SKM-1 treated with dmso at 0.1 percent for 144 hours (cell line): ENCODE measurements around the gene TMEM109.

Source experiments
- DNase-seq: peaks from one replicate; lab custom pipeline; 2025; ENCODE audit not compliant: unreplicated experiment; lab: John Stamatoyannopoulos, UW

Gene TMEM109

DNA sequence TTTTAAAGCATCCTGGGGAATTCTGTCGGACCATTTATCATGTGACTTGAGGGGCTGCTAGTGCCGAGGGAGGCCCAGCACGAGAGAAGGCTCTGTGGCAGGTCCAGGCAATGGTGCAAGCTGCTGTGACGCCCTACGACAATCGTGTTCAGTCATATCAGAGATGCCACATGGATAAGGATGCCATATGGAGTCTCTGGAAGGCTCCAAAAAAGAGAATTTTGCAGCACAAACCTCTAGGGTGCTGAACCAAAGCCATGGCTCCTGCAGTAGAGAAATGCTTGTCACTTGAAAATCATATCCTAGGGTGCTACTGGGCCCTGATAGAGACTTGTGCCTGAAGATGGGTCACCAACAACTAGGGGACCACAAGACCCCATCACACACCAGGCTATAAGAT lies 50.8 kb downstream of the TMEM109 start:
- DNase-seq: no peak

DNA sequence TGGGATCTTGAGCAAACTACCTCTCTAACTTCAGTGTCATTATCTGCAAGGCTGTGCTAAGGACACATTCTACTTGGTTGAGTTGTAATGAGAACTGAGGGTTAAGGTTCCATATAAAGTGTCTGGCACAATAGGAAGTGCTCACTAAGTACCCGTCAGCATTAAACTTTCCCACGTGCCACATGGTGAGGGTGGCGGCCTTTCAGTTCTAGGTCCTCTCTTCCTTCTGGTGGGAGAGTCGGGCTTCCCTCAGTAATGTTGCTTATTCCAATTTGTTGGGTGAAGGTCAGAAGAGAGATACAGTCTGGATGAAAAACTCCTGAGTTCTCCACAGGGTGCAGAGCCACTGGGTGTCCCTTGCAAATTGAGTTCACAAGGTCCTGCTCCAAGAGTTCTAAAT lies 52.9 kb downstream of the TMEM109 start:
- no peak for DNase-seq

DNA sequence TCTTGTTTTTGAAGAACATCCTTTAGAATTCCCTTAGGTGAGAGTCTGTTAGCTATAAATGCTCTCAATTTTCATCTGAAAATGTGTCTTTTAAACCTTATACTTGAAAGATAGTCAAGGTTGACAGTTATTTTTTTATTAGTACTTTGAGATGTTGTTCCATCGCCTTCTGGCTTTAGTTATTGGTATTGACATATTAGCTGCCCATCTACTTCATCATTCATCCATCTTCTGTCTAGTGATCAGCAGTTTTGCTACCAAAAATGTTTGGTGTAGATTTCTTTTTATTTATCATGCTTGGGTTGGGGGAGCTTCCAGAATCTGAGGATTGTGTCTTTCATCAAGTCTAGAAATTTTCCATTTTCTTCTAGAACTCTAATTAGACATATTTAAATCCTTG lies 54.3 kb downstream of the TMEM109 start:
- no peak for DNase-seq

DNA sequence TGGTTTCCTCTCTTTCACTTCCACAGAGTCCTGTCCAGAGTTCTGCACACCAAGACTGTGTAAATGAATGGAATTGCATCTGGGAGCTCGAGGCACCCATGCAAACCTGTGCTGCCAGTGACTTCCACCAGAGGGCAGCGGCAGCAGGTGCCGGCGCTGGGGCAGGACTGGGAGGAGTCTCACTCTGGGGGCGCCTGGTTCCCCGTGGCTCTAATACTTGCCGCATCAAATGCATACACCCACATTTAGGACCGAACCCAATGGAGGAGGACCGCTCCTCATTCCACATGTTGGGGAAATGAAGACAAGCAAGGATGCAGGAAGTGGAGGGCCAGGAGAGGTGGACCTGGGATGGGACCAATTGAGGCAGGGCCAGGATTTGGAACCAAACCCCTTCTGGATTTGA lies 56.4 kb downstream of the TMEM109 start:
- DNase-seq: peak; percentile 45

DNA sequence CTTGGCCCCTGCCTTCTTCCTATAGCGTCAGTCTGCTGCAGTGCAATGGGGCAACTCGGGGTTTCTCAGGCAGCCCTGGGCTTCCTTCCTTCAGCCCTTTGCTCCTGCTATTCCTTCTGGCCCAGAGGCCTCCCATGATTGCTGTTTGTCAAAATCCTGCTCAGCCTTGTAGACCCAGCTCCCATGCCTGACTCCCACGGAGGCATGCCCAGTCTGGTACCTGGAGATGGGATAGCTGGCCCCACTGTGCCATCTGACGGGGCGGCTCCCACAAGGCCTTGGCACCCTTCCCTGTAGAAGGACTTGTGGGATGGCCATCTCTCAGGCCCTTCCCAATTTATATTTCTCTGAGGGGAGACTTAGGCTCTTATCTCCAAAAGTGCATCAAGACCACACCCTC lies 56.9 kb downstream of the TMEM109 start:
- no peak for DNase-seq

DNA sequence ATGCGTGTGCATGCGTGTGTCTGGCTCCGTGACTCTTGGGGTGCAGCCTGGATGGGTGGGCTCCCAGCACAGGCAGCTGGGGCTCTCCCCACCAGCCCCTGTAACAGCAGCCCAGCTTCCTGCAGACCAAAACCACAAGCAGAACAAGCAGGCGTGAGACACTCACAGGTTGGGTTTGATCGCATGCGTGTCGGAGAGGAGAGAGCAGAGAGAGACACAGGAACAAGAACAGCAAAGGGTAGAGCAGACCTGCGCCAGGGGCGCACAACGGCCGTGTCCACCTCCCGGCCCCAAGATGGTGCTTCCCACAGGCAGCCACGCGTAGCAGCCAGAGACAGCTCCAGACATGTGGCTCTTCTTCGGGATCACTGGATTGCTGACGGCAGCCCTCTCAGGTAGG lies 57.6 kb downstream of the TMEM109 start, which contains the start of gene CD6:
Gene CD6, plus strand, starts transcription at position 161 of the 400 bp plus-strand sequence. Its CDS starts 186 bp downstream, at position 347.
- no peak for DNase-seq

DNA sequence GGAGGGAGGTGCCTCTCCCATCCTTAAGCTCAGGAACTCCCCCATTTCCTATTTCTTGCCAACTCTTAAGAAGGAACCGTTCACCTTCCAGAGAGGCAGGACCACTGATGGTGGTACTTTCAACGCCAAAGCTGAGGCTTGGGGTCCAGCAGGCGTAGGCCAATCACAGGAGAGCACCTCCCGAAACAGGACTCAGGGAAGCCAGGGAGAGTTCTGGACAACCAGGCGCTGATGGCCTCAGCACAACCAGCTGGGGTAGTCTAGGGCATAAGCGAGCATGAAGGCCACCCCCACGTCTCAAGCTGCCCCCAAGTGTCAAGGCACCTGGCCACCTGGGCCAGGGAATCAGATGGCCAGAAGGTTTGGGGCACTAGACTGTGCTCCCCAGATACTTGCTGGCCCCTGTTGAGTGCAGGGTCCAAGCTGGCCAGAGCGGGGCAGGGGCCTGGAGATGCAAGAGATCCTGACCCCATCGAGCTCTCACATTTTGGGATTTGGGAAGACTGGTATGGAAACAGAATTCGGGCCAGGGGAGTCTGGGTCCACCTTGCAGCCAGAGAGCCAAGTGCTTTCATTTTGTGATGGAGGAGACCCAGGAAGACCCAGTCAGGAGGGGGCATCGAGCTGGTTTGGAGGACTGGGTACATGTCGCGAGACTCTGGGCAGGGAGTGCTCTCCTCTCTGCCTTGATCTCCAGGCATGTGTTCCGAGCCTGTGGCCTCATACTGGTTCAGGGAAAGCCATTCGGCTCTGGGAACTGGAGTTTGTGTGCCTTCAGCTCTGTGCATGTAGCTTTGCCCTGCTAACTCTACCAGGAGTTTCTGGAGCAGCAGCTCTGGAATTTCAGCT lies 58.4 kb downstream of the TMEM109 start:
- no peak for DNase-seq
